Osteocyte (in vitro differentiated cells): ENCODE measurements around the gene FGF1. TPM values are rescaled to one million over a fixed set of nuclear protein-coding genes. Genes with fewer than 3 reads are reported as not detected.

Experiments
- DNase-seq: peaks from one replicate; pipeline ENCODE4 v3.0.0; 2021; ENCODE audit warnings: mixed read lengths; ENCODE audit not compliant: unreplicated experiment; ENCODE audit errors: extremely low spot score
- H3K27ac Mint-ChIP-seq: one replicate; pipeline ENCODE4 v1.8.0; 2021; ENCODE audit warnings: mild to moderate bottlenecking, mixed read lengths; ENCODE audit not compliant: unreplicated experiment
- H3K27me3 Mint-ChIP-seq: one replicate; pipeline ENCODE4 v1.8.0; 2021; ENCODE audit warnings: mixed read lengths; ENCODE audit not compliant: unreplicated experiment
- H3K36me3 Mint-ChIP-seq: one replicate; pipeline ENCODE4 v1.8.0; 2021; ENCODE audit warnings: mixed read lengths; ENCODE audit not compliant: unreplicated experiment
- H3K4me1 Mint-ChIP-seq: one replicate; pipeline ENCODE4 v1.8.0; 2021; ENCODE audit warnings: mixed read lengths; ENCODE audit not compliant: unreplicated experiment
- H3K4me3 Mint-ChIP-seq: one replicate; pipeline ENCODE4 v1.8.0; 2021; ENCODE audit warnings: mild to moderate bottlenecking, moderate library complexity, mixed read lengths; ENCODE audit not compliant: unreplicated experiment
- H3K9me3 Mint-ChIP-seq: one replicate; pipeline ENCODE4 v1.8.0; 2021; ENCODE audit warnings: mixed read lengths; ENCODE audit not compliant: unreplicated experiment
- CTCF ChIP-seq: fragments of 200-600 bp; sonication (generic); IDR thresholded peaks from 2 replicates; pipeline ENCODE4 v1.5.0; 2021; ENCODE audit warnings: antibody characterized with exemption, mild to moderate bottlenecking, moderate library complexity
- total RNA-seq: library from RNA; stranded (reverse); gene quantifications from 2 replicates; pipeline ENCODE4 v1.2.1, GENCODE V29; 2021

Gene FGF1
- total RNA-seq, 1 donor from 2014 or later = 1.5 TPM

- Mint-ChIP-seq H3K4me1 (peaks cover 15% of the 10 kb centered on the region), H3K9me3 (no peaks in the 10 kb centered on the region), H3K4me3 (no peak overlapping the region), H3K27ac (no peak overlapping the region), H3K36me3 (peaks cover 3% of the 10 kb centered on the region), H3K27me3 (no peaks in the 10 kb centered on the region)
- no peak for DNase-seq
- no peak for TF ChIP-seq CTCF
These were observed 69.9 kb downstream of the FGF1 start for GRCh38 chr5:142615948-142616347.

GRCh38 chr5:142614054-142614453 lies 71.8 kb downstream of the FGF1 start:
- no peak for DNase-seq
- no peaks in the 10 kb centered on the region for H3K9me3 Mint-ChIP-seq
- H3K4me1 Mint-ChIP-seq = peaks cover 15% of the 10 kb centered on the region
- TF ChIP-seq CTCF = no peak
- no peak overlapping the region for H3K27ac Mint-ChIP-seq
- no peak overlapping the region for H3K4me3 Mint-ChIP-seq
- H3K27me3 Mint-ChIP-seq = no peaks in the 10 kb centered on the region
- no peaks in the 10 kb centered on the region for H3K36me3 Mint-ChIP-seq

GRCh38 chr5:142613271-142613671 lies 72.6 kb downstream of the FGF1 start:
- no peak for DNase-seq
- TF ChIP-seq CTCF = no peak
- Mint-ChIP-seq H3K27ac (no peak overlapping the region), H3K9me3 (no peaks in the 10 kb centered on the region), H3K4me1 (peaks cover 11% of the 10 kb centered on the region), H3K27me3 (no peaks in the 10 kb centered on the region), H3K36me3 (no peaks in the 10 kb centered on the region), H3K4me3 (no peak overlapping the region)

- Mint-ChIP-seq H3K27ac (no peak overlapping the region), H3K4me3 (no peak overlapping the region), H3K27me3 (no peaks in the 10 kb centered on the region), H3K4me1 (peaks cover 5% of the 10 kb centered on the region), H3K9me3 (no peaks in the 10 kb centered on the region), H3K36me3 (no peaks in the 10 kb centered on the region)
- no peak for DNase-seq
- TF ChIP-seq CTCF = no peak
These were observed 73.2 kb downstream of the FGF1 start for GRCh38 chr5:142612494-142613270.

- peak; percentile 96 for TF ChIP-seq CTCF
- H3K9me3 Mint-ChIP-seq = no peaks in the 10 kb centered on the region
- H3K36me3 Mint-ChIP-seq = no peaks in the 10 kb centered on the region
- peak; percentile 86 for DNase-seq
- H3K27ac Mint-ChIP-seq = no peak overlapping the region
- H3K27me3 Mint-ChIP-seq = no peaks in the 10 kb centered on the region
- H3K4me1 Mint-ChIP-seq = peaks cover 2% of the 10 kb centered on the region
- no peak overlapping the region for H3K4me3 Mint-ChIP-seq
These were observed 74.7 kb downstream of the FGF1 start for GRCh38 chr5:142611154-142611553.
